BJ (cell line): Measurements from ENCODE around the gene SPRR5. TPM values are rescaled to one million over a fixed set of nuclear protein-coding genes. Genes with fewer than 3 reads are reported as not detected.

Experiments
- CTCF ChIA-PET: fragments of 350-600 bp; formaldehyde crosslinking; extraction: SDS; loops from one replicate; lab custom pipeline; 2021; ENCODE audit warnings: antibody characterized with exemption, inconsistent platforms; lab: Yijun Ruan, JAX
- POLR2A ChIA-PET: fragments of 300-600 bp; sonication (Branson Sonifier 250); formaldehyde crosslinking; extraction: SDS; loops from one replicate; lab custom pipeline; 2021; ENCODE audit warnings: antibody characterized with exemption; lab: Charles Lee
- DNase-seq: peaks from one replicate; pipeline ENCODE4 v3.0.0-alpha.2; 2011; ENCODE audit warnings: low read depth
- H3K27me3 ChIP-seq: 2 replicates; pipeline ENCODE4 v1.6.0; 2011; ENCODE audit warnings: low read length; ENCODE audit not compliant: control insufficient read depth, insufficient read depth
- H3K36me3 ChIP-seq: 2 replicates; pipeline ENCODE4 v1.5.1; 2011; ENCODE audit warnings: low read length; ENCODE audit not compliant: control insufficient read depth, insufficient read depth
- H3K4me3 ChIP-seq: 2 replicates; pipeline ENCODE4 v1.5.1; 2011; ENCODE audit warnings: low read depth, mild to moderate bottlenecking, control low read depth, low read length
- polyA plus RNA-seq: library from polyadenylated mRNA; depleted of rRNA; stranded (reverse); fragments of >200 nt; gene quantifications from 2 replicates; pipeline ENCODE4 v1.2.3, GENCODE V29; 2011; rRNA removed
- small RNA-seq: library from RNA; depleted of rRNA; stranded (forward); fragments of <200 nt; gene quantifications from one replicate; pipeline ENCODE3, GENCODE V24; 2012; ENCODE audit warnings: low replicate concordance, low read depth; ENCODE audit not compliant: insufficient read length
- TF ChIP-seq, protein P1 (sequence below): IDR thresholded peaks from 2 replicates; pipeline ENCODE4 v1.5.1; 2011; ENCODE audit warnings: low read depth, mild to moderate bottlenecking, control low read depth, inconsistent platforms, low read length, moderate library complexity; ENCODE audit not compliant: insufficient read depth

Gene SPRR5
- polyA plus RNA-seq, 1 experiment, result not detected

DNA sequence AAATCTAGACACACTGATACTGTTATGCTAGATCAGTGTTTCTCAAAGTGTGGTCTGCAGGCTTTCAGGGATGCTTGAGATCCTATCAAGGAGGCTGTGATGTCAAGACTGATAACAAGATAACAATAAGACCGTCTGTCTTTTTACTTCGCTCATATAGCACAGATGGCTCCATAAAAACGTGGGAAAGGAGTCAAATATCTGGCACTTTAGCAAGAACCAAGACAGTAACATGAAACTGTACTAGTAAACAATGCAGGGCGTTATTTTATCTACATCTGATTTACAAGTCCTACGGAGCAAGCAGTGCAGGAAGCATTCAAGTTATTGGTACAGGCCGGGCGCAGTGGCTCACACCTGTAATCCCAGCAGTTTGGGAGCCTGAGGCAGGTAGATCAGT is 50.9 kb downstream of the SPRR5 start:
- H3K36me3 ChIP-seq, result no peaks in the 10 kb centered on the region
- POLR2A ChIA-PET, result no interaction called here
- no peaks in the 10 kb centered on the region for H3K27me3 ChIP-seq
- CTCF ChIA-PET, result no interaction called here
- TF ChIP-seq, protein P1, sequence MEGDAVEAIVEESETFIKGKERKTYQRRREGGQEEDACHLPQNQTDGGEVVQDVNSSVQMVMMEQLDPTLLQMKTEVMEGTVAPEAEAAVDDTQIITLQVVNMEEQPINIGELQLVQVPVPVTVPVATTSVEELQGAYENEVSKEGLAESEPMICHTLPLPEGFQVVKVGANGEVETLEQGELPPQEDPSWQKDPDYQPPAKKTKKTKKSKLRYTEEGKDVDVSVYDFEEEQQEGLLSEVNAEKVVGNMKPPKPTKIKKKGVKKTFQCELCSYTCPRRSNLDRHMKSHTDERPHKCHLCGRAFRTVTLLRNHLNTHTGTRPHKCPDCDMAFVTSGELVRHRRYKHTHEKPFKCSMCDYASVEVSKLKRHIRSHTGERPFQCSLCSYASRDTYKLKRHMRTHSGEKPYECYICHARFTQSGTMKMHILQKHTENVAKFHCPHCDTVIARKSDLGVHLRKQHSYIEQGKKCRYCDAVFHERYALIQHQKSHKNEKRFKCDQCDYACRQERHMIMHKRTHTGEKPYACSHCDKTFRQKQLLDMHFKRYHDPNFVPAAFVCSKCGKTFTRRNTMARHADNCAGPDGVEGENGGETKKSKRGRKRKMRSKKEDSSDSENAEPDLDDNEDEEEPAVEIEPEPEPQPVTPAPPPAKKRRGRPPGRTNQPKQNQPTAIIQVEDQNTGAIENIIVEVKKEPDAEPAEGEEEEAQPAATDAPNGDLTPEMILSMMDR, result no peak
- no peak overlapping the region for H3K4me3 ChIP-seq
- DNase-seq, result no peak

DNA sequence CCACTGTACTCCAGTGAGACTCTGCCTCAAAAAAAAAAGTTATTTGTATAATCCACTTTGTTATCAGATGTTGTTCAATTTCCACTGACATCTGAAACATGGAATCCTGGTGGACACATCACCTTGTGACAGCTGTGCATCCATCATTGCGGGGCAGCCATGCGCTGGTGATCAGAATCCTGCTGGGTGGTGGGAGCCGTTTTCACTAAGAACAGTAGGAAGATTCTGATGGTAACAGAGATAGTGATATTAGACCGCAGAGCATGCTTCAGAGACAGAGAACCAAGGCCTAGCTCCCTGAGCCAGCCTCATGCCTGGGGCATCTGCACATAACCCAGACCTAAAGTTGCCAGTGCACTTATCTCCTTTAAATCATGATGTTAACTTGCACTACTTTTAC is 51.5 kb downstream of the SPRR5 start:
- TF ChIP-seq, protein P1, result no peak

More for the DNA sequence above, 51.5 kb downstream of the SPRR5 start:
- no peak overlapping the region for H3K4me3 ChIP-seq
- ChIA-PET CTCF (no interaction called here), POLR2A (no interaction called here)
- H3K36me3 ChIP-seq, result no peaks in the 10 kb centered on the region
- H3K27me3 ChIP-seq, result no peaks in the 10 kb centered on the region
- DNase-seq, result no peak

Small RNA genes within 50 kb of the gene (small RNA-seq; reads per million reads assigned to genes)
- gene SPRR1A, result not detected

Other genes with a start within 250 kb of the SPRR5 start
- not detected in 2 replicates for gene LCE2A, start 248.9 kb upstream of the SPRR5 start, polyA plus RNA-seq
- not detected in 2 replicates for gene LCE4A, start 239.0 kb upstream of the SPRR5 start, polyA plus RNA-seq
- not detected in 2 replicates for gene KPRP, start 189.2 kb upstream of the SPRR5 start, polyA plus RNA-seq
- not detected in 2 replicates for gene LCE1F, start 172.1 kb upstream of the SPRR5 start, polyA plus RNA-seq
- gene LCE1E, start 160.9 kb upstream of the SPRR5 start, polyA plus RNA-seq, result not detected in 2 replicates
- not detected in 2 replicates for gene LCE1D, start 150.5 kb upstream of the SPRR5 start, polyA plus RNA-seq
- gene LCE1C, start 140.6 kb upstream of the SPRR5 start, polyA plus RNA-seq, result not detected in 2 replicates
- not detected in 2 replicates for gene LCE1B, start 135.2 kb upstream of the SPRR5 start, polyA plus RNA-seq
- not detected in 2 replicates for gene LCE1A, start 119.7 kb upstream of the SPRR5 start, polyA plus RNA-seq
- gene LCE6A, start 104.3 kb upstream of the SPRR5 start, polyA plus RNA-seq, result not detected in 2 replicates
- gene LCE7A, start 87.2 kb upstream of the SPRR5 start, polyA plus RNA-seq, result not detected in 2 replicates
- gene SMCP, start 68.9 kb upstream of the SPRR5 start, polyA plus RNA-seq, result not detected in 2 replicates
- 0.05 TPM in 1 of 2 replicates, not detected in the other for gene IVL, start 38.7 kb upstream of the SPRR5 start, polyA plus RNA-seq
- gene SPRR4, start 23.4 kb downstream of the SPRR5 start, polyA plus RNA-seq, result not detected in 2 replicates
- gene SPRR1A, start 36.9 kb downstream of the SPRR5 start, polyA plus RNA-seq, result not detected in 2 replicates
- not detected in 2 replicates for gene SPRR3, start 54.5 kb downstream of the SPRR5 start, polyA plus RNA-seq
- not detected in 2 replicates for gene SPRR1B, start 84.0 kb downstream of the SPRR5 start, polyA plus RNA-seq
- not detected in 2 replicates for gene SPRR2D, start 93.9 kb downstream of the SPRR5 start, polyA plus RNA-seq
- gene SPRR2A, start 110.3 kb downstream of the SPRR5 start, polyA plus RNA-seq, result not detected in 2 replicates
- gene SPRR2B, start 124.4 kb downstream of the SPRR5 start, polyA plus RNA-seq, result not detected in 2 replicates
- gene SPRR2E, start 147.3 kb downstream of the SPRR5 start, polyA plus RNA-seq, result not detected in 2 replicates
- not detected in 2 replicates for gene SPRR2F, start 166.3 kb downstream of the SPRR5 start, polyA plus RNA-seq
- gene SPRR2G, start 203.7 kb downstream of the SPRR5 start, polyA plus RNA-seq, result not detected in 2 replicates